ENCODE results near the gene SERPINA9.
"Not testable (repeated sequence)": the region's sequence is repeated elsewhere in the genome, so short reads cannot be mapped to it uniquely, and the experiment has no call there.

Gene SERPINA9

GRCh38 chr14:94476023-94476422, at the start of gene SERPINA9:
SERPINA9 (minus strand) TSS chr14:94476197; CDS start chr14:94469840, 6,357 bp downstream.
- no peak for DNase-seq (ENCODE audit: low read depth in 2 of 3, low spot score in 1 of 3)

- no peak for DNase-seq (ENCODE audit: low read depth in 2 of 3, low spot score in 1 of 3)
Measured at GRCh38 chr14:94524093-94524492, 48.1 kb upstream of the SERPINA9 start.

- DNase-seq (ENCODE audit: low read depth in 2 of 3, low spot score in 1 of 3), result no peak
Measured at GRCh38 chr14:94523265-94523664, 47.3 kb upstream of the SERPINA9 start.

GRCh38 chr14:94522115-94522724, 46.2 kb upstream of the SERPINA9 start:
- no peak for DNase-seq (ENCODE audit: low read depth in 2 of 3, low spot score in 1 of 3)

GRCh38 chr14:94521375-94522114, 45.5 kb upstream of the SERPINA9 start:
- no peak for DNase-seq (ENCODE audit: low read depth in 2 of 3, low spot score in 1 of 3)

- no peak for DNase-seq (ENCODE audit: low read depth in 2 of 3, low spot score in 1 of 3)
Measured at GRCh38 chr14:94517641-94518257, 41.8 kb upstream of the SERPINA9 start.

GRCh38 chr14:94517248-94517640, 41.2 kb upstream of the SERPINA9 start:
- DNase-seq (ENCODE audit: low read depth in 2 of 3, low spot score in 1 of 3), result no peak

GRCh38 chr14:94515856-94516255, 39.9 kb upstream of the SERPINA9 start:
- DNase-seq (ENCODE audit: low read depth in 2 of 3, low spot score in 1 of 3), result no peak

- no peak for DNase-seq (ENCODE audit: low read depth in 2 of 3, low spot score in 1 of 3)
Measured at GRCh38 chr14:94515426-94515825, 39.4 kb upstream of the SERPINA9 start.

GRCh38 chr14:94514351-94514750, 38.4 kb upstream of the SERPINA9 start:
- no peak for DNase-seq (ENCODE audit: low read depth in 2 of 3, low spot score in 1 of 3)

GRCh38 chr14:94510481-94510880, 34.5 kb upstream of the SERPINA9 start:
- not testable (repeated sequence) for DNase-seq (ENCODE audit: low read depth in 2 of 3, low spot score in 1 of 3)

- no peak for DNase-seq (ENCODE audit: low read depth in 2 of 3, low spot score in 1 of 3)
Measured at GRCh38 chr14:94509356-94509755, 33.4 kb upstream of the SERPINA9 start, which contains the start of gene SERPINA12. SERPINA12 (minus strand) TSS chr14:94509469; CDS start chr14:94498397, 11,072 bp downstream.

- no peak for DNase-seq (ENCODE audit: low read depth in 2 of 3, low spot score in 1 of 3)
Measured at GRCh38 chr14:94505641-94506040, 29.6 kb upstream of the SERPINA9 start.

GRCh38 chr14:94505206-94505605, 29.2 kb upstream of the SERPINA9 start:
- DNase-seq (ENCODE audit: low read depth in 2 of 3, low spot score in 1 of 3), result no peak

- DNase-seq (ENCODE audit: low read depth in 2 of 3, low spot score in 1 of 3), result no peak
Measured at GRCh38 chr14:94501588-94502516, 25.9 kb upstream of the SERPINA9 start.

- DNase-seq (ENCODE audit: low read depth in 2 of 3, low spot score in 1 of 3), result no peak
Measured at GRCh38 chr14:94500264-94500663, 24.3 kb upstream of the SERPINA9 start.

GRCh38 chr14:94499673-94500072, 23.7 kb upstream of the SERPINA9 start:
- no peak for DNase-seq (ENCODE audit: low read depth in 2 of 3, low spot score in 1 of 3)

GRCh38 chr14:94498215-94498614, 22.2 kb upstream of the SERPINA9 start:
- no peak for DNase-seq (ENCODE audit: low read depth in 2 of 3, low spot score in 1 of 3)

GRCh38 chr14:94494085-94494484, 18.1 kb upstream of the SERPINA9 start:
- no peak for DNase-seq (ENCODE audit: low read depth in 2 of 3, low spot score in 1 of 3)

- DNase-seq (ENCODE audit: low read depth in 2 of 3, low spot score in 1 of 3), result no peak
Measured at GRCh38 chr14:94491511-94491910, 15.5 kb upstream of the SERPINA9 start.

GRCh38 chr14:94489336-94489735, 13.3 kb upstream of the SERPINA9 start:
- no peak for DNase-seq (ENCODE audit: low read depth in 2 of 3, low spot score in 1 of 3)
